CD4-positive, alpha-beta T cell treated with Interleukin-15 for 4 hours (primary cell): ENCODE data around the gene PRRC2B.
"Not testable (repeated sequence)": the region's sequence is repeated elsewhere in the genome, so short reads cannot be mapped to it uniquely, and the experiment has no call there.

Experiments used
- DNase-seq: peaks from one replicate; pipeline ENCODE4 v3.0.0-alpha.2; 2020; ENCODE audit warnings: low spot score

Gene PRRC2B

GRCh38 chr9:131539223-131539923 lies 145.5 kb downstream of the PRRC2B start:
- peak; percentile 42 for DNase-seq

- no peak for DNase-seq
Measured at GRCh38 chr9:131543141-131543540, 149.3 kb downstream of the PRRC2B start.

- DNase-seq = no peak
Measured at GRCh38 chr9:131545003-131545785, 151.3 kb downstream of the PRRC2B start, which contains the start of gene PRRT1B. Gene PRRT1B, plus strand, starts transcription at chr9:131545523. Its CDS starts 93 bp downstream, at chr9:131545616.

- no peak for DNase-seq
Measured at GRCh38 chr9:131545786-131546335, 152.0 kb downstream of the PRRC2B start.

- DNase-seq = no peak
Measured at GRCh38 chr9:131546336-131547084, 152.6 kb downstream of the PRRC2B start.

GRCh38 chr9:131549186-131549585 lies 155.3 kb downstream of the PRRC2B start:
- DNase-seq = not testable (repeated sequence)
